ENCODE results near the gene COL3A1. TPM values are rescaled to one million over a fixed set of nuclear protein-coding genes. Genes with fewer than 3 reads are reported as not detected.

The COL3A1 gene
- polyA plus RNA-seq, 6 donors from 2014 or later, result not detected

GRCh38 chr2:188979187-188980114 lies 5.3 kb downstream of the COL3A1 start:
- H3K9me3 Mint-ChIP-seq, result no peaks in the 10 kb centered on the region
- no peaks in the 10 kb centered on the region for H3K27me3 Mint-ChIP-seq
- DNase-seq, result no peak
- no peak for ATAC-seq (ENCODE audit: low read depth in 2 of 2)
- no peaks in the 10 kb centered on the region for H3K36me3 Mint-ChIP-seq
- H3K27ac Mint-ChIP-seq, result no peak overlapping the region
- H3K4me3 Mint-ChIP-seq, result no peak overlapping the region
- no peaks in the 10 kb centered on the region for H3K4me1 Mint-ChIP-seq

- Mint-ChIP-seq H3K9me3 (no peaks in the 10 kb centered on the region), H3K4me1 (no peaks in the 10 kb centered on the region), H3K4me3 (no peak overlapping the region), H3K27me3 (no peaks in the 10 kb centered on the region), H3K27ac (no peak overlapping the region), H3K36me3 (no peaks in the 10 kb centered on the region)
- no peak for ATAC-seq (ENCODE audit: low read depth in 2 of 2)
- no peak for DNase-seq
Observed at GRCh38 chr2:188983427-188984064, 9.4 kb downstream of the COL3A1 start.

GRCh38 chr2:188984065-188984491 lies 9.9 kb downstream of the COL3A1 start:
- Mint-ChIP-seq H3K4me1 (no peaks in the 10 kb centered on the region), H3K9me3 (no peaks in the 10 kb centered on the region), H3K36me3 (no peaks in the 10 kb centered on the region), H3K4me3 (no peak overlapping the region), H3K27me3 (no peaks in the 10 kb centered on the region), H3K27ac (no peak overlapping the region)
- DNase-seq, result no peak
- no peak for ATAC-seq (ENCODE audit: low read depth in 2 of 2)

- no peak for ATAC-seq (ENCODE audit: low read depth in 2 of 2)
Observed at GRCh38 chr2:188984680-188985079, 10.5 kb downstream of the COL3A1 start.

GRCh38 chr2:188986839-188987238 lies 12.7 kb downstream of the COL3A1 start:
- Mint-ChIP-seq H3K4me3 (no peak overlapping the region), H3K36me3 (no peaks in the 10 kb centered on the region), H3K4me1 (no peaks in the 10 kb centered on the region), H3K27me3 (no peaks in the 10 kb centered on the region), H3K27ac (no peak overlapping the region), H3K9me3 (no peaks in the 10 kb centered on the region)
- no peak for DNase-seq
- ATAC-seq (ENCODE audit: low read depth in 2 of 2), result no peak

More at GRCh38 chr2:188984680-188985079, 10.5 kb downstream of the COL3A1 start:
- H3K4me1 Mint-ChIP-seq, result no peaks in the 10 kb centered on the region
- no peaks in the 10 kb centered on the region for H3K36me3 Mint-ChIP-seq
- H3K27me3 Mint-ChIP-seq, result no peaks in the 10 kb centered on the region
- no peak overlapping the region for H3K27ac Mint-ChIP-seq
- H3K9me3 Mint-ChIP-seq, result no peaks in the 10 kb centered on the region
- no peak for DNase-seq
- H3K4me3 Mint-ChIP-seq, result no peak overlapping the region

- Mint-ChIP-seq H3K27ac (no peak overlapping the region), H3K36me3 (no peaks in the 10 kb centered on the region), H3K4me3 (no peak overlapping the region), H3K4me1 (no peaks in the 10 kb centered on the region), H3K27me3 (no peaks in the 10 kb centered on the region), H3K9me3 (no peaks in the 10 kb centered on the region)
- no peak for DNase-seq
- no peak for ATAC-seq (ENCODE audit: low read depth in 2 of 2)
Observed at GRCh38 chr2:188993247-188993646, 19.1 kb downstream of the COL3A1 start.

- DNase-seq (no peak), ATAC-seq (ENCODE audit: low read depth in 2 of 2) (no peak)
- Mint-ChIP-seq H3K4me1 (no peaks in the 10 kb centered on the region), H3K36me3 (no peaks in the 10 kb centered on the region), H3K27me3 (no peaks in the 10 kb centered on the region), H3K4me3 (no peak overlapping the region), H3K9me3 (no peaks in the 10 kb centered on the region), H3K27ac (no peak overlapping the region)
Observed at GRCh38 chr2:188997263-188997662, 23.1 kb downstream of the COL3A1 start.

GRCh38 chr2:189000221-189000620 lies 26.0 kb downstream of the COL3A1 start:
- no peaks in the 10 kb centered on the region for H3K36me3 Mint-ChIP-seq
- H3K27ac Mint-ChIP-seq, result no peak overlapping the region
- no peaks in the 10 kb centered on the region for H3K27me3 Mint-ChIP-seq
- no peaks in the 10 kb centered on the region for H3K9me3 Mint-ChIP-seq
- no peak for ATAC-seq (ENCODE audit: low read depth in 2 of 2)
- no peak for DNase-seq
- H3K4me3 Mint-ChIP-seq, result no peak overlapping the region
- H3K4me1 Mint-ChIP-seq, result no peaks in the 10 kb centered on the region

- Mint-ChIP-seq H3K4me1 (no peaks in the 10 kb centered on the region), H3K36me3 (no peaks in the 10 kb centered on the region), H3K9me3 (no peaks in the 10 kb centered on the region), H3K27me3 (no peaks in the 10 kb centered on the region), H3K27ac (no peak overlapping the region), H3K4me3 (no peak overlapping the region)
- ATAC-seq (ENCODE audit: low read depth in 2 of 2), result no peak
- DNase-seq, result no peak
Observed at GRCh38 chr2:189002079-189002478, 27.9 kb downstream of the COL3A1 start.

- DNase-seq (no peak), ATAC-seq (ENCODE audit: low read depth in 2 of 2) (no peak)
- H3K9me3 Mint-ChIP-seq, result no peaks in the 10 kb centered on the region
- H3K4me1 Mint-ChIP-seq, result no peaks in the 10 kb centered on the region
- H3K27me3 Mint-ChIP-seq, result no peaks in the 10 kb centered on the region
- no peaks in the 10 kb centered on the region for H3K36me3 Mint-ChIP-seq
- no peak overlapping the region for H3K27ac Mint-ChIP-seq
- H3K4me3 Mint-ChIP-seq, result no peak overlapping the region
Observed at GRCh38 chr2:189008555-189009262, 34.5 kb downstream of the COL3A1 start.

- ATAC-seq (ENCODE audit: low read depth in 2 of 2) (no peak), DNase-seq (no peak)
- Mint-ChIP-seq H3K36me3 (no peaks in the 10 kb centered on the region), H3K9me3 (no peaks in the 10 kb centered on the region), H3K27me3 (no peaks in the 10 kb centered on the region), H3K4me1 (no peaks in the 10 kb centered on the region), H3K4me3 (no peak overlapping the region), H3K27ac (no peak overlapping the region)
Observed at GRCh38 chr2:189010536-189010935, 36.4 kb downstream of the COL3A1 start.

GRCh38 chr2:189012351-189012750 lies 38.2 kb downstream of the COL3A1 start:
- H3K4me3 Mint-ChIP-seq, result no peak overlapping the region
- ATAC-seq (ENCODE audit: low read depth in 2 of 2) (no peak), DNase-seq (no peak)
- no peak overlapping the region for H3K27ac Mint-ChIP-seq
- no peaks in the 10 kb centered on the region for H3K36me3 Mint-ChIP-seq
- H3K27me3 Mint-ChIP-seq, result no peaks in the 10 kb centered on the region
- H3K4me1 Mint-ChIP-seq, result no peaks in the 10 kb centered on the region
- no peaks in the 10 kb centered on the region for H3K9me3 Mint-ChIP-seq

GRCh38 chr2:189013031-189013430 lies 38.9 kb downstream of the COL3A1 start:
- DNase-seq, result no peak
- no peak for ATAC-seq (ENCODE audit: low read depth in 2 of 2)

More at GRCh38 chr2:189013031-189013430, 38.9 kb downstream of the COL3A1 start:
- H3K9me3 Mint-ChIP-seq, result no peaks in the 10 kb centered on the region
- no peaks in the 10 kb centered on the region for H3K27me3 Mint-ChIP-seq
- no peaks in the 10 kb centered on the region for H3K36me3 Mint-ChIP-seq
- no peak overlapping the region for H3K27ac Mint-ChIP-seq
- H3K4me3 Mint-ChIP-seq, result no peak overlapping the region
- H3K4me1 Mint-ChIP-seq, result no peaks in the 10 kb centered on the region
